Fibroblast of mammary gland (primary cell): ENCODE measurements around the gene INO80.

Experiments
- DNase-seq: peaks from one replicate; pipeline ENCODE4 v3.0.0-alpha.2; 2010; ENCODE audit warnings: low read depth
- H3K4me3 ChIP-seq: 2 replicates; pipeline ENCODE4 v1.5.1; 2011; ENCODE audit warnings: low read depth, mild to moderate bottlenecking, low read length, moderate library complexity; ENCODE audit not compliant: control insufficient read depth
- CTCF ChIP-seq: conservative IDR thresholded peaks from 2 replicates; pipeline ENCODE4 v1.5.1; 2011; ENCODE audit warnings: low read depth, low read length, inconsistent platforms; ENCODE audit not compliant: control insufficient read depth, insufficient read depth

Gene INO80

GRCh38 chr15:41066516-41066915, 49.6 kb downstream of the INO80 start:
- no peak for DNase-seq
- no peak for TF ChIP-seq CTCF
- no peak overlapping the region for H3K4me3 ChIP-seq

- no peak overlapping the region for H3K4me3 ChIP-seq
- DNase-seq, result no peak
- no peak for TF ChIP-seq CTCF
These were observed 54.4 kb downstream of the INO80 start for GRCh38 chr15:41061667-41062066.

- DNase-seq, result no peak
- H3K4me3 ChIP-seq, result no peak overlapping the region
- no peak for TF ChIP-seq CTCF
These were observed 55.6 kb downstream of the INO80 start for GRCh38 chr15:41060505-41060904.

- no peak overlapping the region for H3K4me3 ChIP-seq
- TF ChIP-seq CTCF, result no peak
- no peak for DNase-seq
These were observed 59.3 kb downstream of the INO80 start for GRCh38 chr15:41056810-41057209.

GRCh38 chr15:41055706-41056105, 60.4 kb downstream of the INO80 start:
- no peak for DNase-seq
- H3K4me3 ChIP-seq, result no peak overlapping the region
- no peak for TF ChIP-seq CTCF

- no peak for DNase-seq
- no peak overlapping the region for H3K4me3 ChIP-seq
- no peak for TF ChIP-seq CTCF
These were observed 64.9 kb downstream of the INO80 start for GRCh38 chr15:41051139-41051538.

- no peak for DNase-seq
- H3K4me3 ChIP-seq, result no peak overlapping the region
- TF ChIP-seq CTCF, result no peak
These were observed 67.2 kb downstream of the INO80 start for GRCh38 chr15:41048852-41049251.
